HG03045 (cell line): ENCODE results near the gene DGAT2L6.
A peak's percentile ranks its signal among the peaks of the same experiment; 100 is the strongest.

Experiments
- ATAC-seq: cut with Tn5 transposase; IDR thresholded peaks from one replicate; pipeline ENCODE4 v1.9.1; 2021; ENCODE audit warnings: mild to moderate bottlenecking, moderate library complexity; ENCODE audit not compliant: unreplicated experiment

The DGAT2L6 gene, protein sequence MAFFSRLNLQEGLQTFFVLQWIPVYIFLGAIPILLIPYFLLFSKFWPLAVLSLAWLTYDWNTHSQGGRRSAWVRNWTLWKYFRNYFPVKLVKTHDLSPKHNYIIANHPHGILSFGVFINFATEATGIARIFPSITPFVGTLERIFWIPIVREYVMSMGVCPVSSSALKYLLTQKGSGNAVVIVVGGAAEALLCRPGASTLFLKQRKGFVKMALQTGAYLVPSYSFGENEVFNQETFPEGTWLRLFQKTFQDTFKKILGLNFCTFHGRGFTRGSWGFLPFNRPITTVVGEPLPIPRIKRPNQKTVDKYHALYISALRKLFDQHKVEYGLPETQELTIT

DNA sequence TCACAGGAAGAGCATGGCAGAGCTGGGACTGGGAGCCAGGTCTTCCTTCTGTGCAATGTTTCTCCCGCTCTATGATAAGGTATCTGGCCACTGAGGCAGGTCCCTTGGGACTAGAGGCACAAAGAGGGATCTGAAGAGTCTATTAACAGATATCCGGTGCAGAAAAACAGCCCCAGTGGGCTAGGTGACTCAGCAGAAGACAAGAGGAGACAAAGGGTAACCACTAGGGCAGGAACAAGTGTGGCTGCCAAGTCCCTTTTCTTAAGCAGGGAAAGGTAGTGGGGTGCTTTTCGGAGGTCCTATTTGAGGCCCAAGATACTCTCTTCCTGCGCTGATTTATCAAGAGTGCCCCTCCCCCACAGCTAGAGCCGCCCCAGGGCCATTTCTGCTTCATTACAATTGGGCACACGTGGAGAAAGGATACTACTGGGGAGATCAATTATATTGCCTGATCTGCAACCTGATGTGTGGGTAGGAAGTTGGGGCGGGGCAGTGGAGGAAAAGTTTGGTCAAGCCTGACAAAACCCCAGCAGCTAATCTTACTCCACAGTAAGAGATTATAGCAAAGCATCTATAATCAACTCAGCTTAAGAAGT lies at the start of gene DGAT2L6:
Gene DGAT2L6, plus strand, starts transcription at position 546 of the 596 bp plus-strand sequence. CDS start 100 bp downstream, outside the sequence.
- ATAC-seq: no peak

DNA sequence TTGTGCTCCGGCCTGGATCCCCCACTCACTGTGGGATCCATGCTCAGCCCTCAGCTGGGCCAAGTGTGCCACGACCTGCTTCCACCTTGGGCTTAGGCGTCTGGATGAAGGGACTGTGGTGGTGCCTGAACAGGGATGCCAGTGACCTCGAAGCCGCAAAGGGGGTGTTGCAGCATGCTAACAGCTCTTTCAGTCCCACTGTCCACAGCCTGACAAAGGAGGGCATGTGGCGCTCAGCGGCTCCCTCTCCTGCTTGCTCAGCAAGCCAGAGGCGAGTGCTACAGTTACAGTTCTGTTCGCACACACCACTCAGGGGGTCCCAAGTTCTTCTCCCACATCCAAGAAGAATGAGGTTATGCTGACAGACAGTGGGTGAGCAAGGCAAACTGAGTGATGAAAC lies 49.2 kb upstream of the DGAT2L6 start:
- no peak for ATAC-seq

DNA sequence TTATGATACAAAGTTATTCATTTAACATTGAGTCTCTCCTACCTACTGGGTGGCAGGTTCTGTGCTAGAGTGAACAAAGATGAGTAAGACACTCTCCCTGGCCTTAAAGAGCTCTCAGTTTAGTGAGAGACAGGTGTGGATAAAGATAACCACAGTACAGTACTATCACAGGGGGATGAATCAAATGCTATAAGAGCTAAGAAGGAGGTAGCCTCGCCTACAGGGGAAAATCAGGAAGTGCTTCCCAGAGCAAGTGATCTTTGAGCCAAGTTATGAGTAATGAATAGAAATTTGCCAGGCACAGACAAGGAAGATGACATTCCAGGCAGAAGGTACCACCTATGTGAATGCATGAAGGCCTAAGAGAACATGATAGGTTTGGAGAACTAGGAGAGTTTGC lies 47.5 kb upstream of the DGAT2L6 start:
- no peak for ATAC-seq

DNA sequence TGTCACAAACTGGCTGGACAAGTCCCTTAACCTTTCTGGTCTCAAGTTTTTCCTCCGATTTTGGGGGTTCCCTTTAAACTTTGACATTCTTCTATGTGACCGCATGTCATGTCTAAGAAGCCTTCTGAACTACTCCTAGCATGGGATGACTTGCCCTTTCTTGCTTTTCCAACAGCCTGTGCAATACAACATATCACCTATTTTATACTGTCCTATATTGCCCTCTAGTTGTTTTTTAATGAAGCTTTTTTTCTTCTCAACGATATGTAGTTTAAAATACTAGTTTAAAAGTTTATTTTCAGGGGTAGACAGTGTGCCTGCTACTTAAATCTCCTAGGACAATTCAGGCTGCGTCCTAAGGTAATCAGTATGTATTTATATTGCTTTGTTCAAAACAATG lies 45.1 kb upstream of the DGAT2L6 start:
- no peak for ATAC-seq

DNA sequence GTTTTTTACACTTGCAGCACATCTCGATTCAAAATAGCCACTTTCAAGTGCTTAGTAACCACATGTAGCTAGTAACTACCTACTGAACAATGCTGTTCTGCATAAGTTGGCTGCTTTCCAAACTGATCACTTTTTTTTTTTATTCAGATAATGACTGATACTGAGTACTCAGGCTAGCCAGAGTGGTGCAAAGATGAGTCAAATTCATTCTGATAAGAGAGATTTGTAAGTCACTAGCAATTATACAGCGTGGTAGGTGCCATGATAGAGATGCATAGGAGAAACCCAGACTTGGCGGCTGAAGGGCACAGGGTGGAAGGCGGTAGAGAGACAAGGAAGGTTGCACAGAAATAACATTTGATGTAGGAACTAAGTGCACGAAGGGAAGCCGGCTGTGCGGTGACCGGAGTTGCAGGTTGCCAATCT lies 44.4 kb upstream of the DGAT2L6 start:
- no peak for ATAC-seq

DNA sequence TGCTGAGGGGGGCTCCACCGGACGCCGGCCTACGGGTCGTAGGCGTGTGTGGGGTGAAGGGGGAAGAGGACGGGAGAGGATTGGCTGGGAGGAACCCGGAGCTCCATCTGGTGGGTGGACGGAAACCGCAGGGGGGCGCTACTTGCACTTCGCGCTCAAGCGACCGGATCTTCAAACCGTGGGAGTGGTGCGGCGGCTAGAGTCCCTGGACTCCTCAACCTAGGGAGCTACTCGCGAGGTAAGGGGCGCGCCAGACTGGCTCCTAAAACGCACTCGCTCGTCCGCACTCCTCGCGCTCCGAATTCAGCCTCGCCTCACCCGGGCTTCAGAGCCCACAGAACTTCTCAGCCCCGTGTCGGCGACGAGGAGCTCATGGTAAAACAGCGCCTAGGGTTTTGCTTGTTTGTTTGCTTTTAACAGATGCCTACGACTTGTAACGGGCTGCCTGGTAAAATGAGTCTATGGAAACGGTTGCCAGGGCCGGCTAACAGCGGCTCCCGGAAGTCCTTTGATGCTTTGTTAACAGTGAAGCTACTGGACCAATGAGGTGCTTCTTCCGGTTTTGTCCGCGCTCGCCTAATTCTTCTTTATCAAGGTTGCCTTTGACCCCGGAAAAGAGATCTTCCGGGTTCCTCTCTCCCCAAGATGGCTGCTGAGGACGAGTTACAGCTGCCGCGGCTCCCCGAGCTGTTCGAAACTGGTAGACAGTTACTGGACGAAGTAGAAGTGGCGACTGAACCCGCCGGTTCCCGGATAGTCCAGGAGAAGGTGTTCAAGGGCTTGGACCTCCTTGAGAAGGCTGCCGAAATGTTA lies 43.8 kb upstream of the DGAT2L6 start, which contains the start of gene IGBP1:
Gene IGBP1, plus strand, starts transcription at position 145 of the 813 bp plus-strand sequence. Its CDS starts 501 bp downstream, at position 646.
- peak; percentile 96 for ATAC-seq

DNA sequence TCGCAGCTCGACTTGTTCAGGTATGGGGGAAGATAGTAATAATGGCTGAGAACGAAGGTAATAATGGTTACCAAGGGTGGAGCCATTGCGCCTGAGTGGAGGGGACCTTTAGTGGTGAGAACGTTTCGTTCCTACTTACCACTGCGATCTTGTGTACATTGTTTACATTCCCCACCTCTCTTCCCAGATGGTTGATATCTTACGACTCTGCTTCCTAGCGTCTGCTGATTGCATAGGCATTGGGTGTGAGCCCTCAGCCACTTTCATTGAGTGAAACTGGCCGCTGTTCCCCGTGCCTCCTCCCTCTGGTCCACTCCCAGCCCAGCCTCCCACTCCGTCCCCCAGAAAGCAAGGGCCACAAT lies 43.2 kb upstream of the DGAT2L6 start:
- ATAC-seq: peak; percentile 27

DNA sequence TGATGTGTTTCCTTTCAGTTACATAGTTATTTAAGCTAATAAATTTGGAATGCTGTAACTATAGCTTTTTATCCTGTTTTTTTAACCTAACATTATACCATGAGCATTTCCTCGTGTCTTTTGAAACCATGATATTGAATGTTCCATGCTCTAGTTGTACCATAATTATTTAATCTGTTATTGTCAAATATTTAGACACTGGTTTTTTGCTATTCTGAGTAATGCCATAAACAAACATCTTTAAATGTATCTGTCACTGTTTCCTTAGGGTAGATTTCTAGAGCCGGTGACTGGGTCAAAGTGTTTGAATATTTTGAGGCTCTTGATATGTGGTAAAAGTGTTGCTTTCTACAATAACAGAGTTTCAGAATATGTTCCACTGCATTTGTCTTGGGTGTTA lies 38.7 kb upstream of the DGAT2L6 start:
- ATAC-seq: no peak

DNA sequence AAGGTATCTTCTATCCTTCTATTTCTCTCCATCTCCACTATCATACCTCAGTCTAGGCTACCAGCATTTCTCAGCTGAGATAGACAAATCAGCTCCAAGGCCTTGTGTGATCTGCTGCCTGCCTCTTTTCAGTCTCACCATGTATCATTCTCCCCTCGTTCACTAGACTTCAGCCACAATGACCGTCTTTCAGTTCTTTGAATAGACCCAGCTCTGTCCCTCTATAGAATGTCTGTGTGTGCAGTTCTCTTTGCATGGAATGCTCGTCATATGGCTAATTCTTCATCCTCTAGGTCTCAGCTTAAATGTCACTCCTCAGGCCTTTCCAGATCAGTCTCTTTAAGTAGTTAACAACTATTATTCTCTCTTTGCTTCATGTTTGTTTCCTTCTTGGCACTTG lies 37.5 kb upstream of the DGAT2L6 start:
- ATAC-seq: no peak

DNA sequence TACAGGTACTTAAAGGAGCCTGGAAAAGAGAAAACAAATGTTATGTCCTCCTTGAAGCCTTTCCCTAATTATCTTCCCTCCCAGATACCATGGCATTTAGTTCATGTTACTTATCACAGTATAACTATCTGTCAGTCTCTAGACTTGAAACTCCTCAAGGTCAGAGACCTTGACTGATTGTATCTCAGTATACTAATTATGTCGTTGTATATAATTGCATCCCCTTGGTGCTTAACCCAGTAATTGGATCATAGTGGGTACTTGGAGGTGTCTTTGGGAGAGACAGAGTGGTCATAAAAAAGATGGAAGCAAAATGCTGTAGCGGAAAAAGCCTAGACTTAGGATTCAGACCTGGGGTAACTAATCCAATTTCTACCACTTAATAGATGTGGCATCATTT lies 35.9 kb upstream of the DGAT2L6 start:
- no peak for ATAC-seq

DNA sequence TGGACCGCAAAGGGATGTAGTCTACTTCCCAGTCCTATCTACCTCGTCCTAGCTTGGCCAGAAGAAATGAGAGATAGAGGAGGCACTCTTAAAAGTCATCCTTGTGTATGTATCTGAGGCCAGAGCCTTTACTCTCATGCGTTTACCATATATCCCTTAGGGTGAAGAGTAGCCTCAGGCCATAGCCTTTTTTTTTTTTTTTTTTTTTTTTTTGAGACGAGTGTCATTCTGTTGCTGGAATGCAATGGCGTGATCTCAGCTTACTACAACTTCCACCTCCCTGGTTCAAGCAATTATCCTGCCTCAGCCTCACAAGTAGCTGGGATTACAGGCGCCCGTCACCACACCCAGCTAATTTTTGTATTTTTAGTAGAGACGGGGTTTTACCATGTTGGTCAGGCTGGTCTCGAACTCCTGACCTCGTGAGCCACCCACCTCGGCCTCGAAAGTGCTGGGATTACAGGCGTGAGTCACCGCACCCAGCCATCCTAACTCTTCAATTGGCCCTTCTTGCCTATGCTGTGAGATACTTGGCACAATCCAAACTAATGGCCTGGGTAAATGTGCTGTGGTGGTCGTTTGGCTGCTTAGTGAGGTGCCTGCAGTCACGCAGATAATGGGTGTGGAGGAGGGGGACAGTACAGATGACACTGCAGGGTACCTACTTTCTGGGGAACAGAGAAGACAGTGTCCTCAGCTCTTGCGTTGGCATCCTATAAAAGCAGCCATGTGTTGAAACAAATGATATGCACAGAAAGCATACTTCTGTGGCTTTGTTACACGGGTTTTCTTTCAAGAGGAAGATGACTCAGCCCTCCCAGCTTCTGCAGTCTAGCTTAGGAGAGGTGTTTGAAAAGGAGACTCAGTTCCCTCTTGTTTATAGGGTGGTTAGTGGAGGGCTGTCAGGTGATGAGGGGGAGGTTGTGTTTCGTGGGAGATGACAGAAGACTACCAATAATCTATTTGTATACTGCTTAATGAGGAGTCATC lies 10.4 kb upstream of the DGAT2L6 start:
- ATAC-seq: no peak

DNA sequence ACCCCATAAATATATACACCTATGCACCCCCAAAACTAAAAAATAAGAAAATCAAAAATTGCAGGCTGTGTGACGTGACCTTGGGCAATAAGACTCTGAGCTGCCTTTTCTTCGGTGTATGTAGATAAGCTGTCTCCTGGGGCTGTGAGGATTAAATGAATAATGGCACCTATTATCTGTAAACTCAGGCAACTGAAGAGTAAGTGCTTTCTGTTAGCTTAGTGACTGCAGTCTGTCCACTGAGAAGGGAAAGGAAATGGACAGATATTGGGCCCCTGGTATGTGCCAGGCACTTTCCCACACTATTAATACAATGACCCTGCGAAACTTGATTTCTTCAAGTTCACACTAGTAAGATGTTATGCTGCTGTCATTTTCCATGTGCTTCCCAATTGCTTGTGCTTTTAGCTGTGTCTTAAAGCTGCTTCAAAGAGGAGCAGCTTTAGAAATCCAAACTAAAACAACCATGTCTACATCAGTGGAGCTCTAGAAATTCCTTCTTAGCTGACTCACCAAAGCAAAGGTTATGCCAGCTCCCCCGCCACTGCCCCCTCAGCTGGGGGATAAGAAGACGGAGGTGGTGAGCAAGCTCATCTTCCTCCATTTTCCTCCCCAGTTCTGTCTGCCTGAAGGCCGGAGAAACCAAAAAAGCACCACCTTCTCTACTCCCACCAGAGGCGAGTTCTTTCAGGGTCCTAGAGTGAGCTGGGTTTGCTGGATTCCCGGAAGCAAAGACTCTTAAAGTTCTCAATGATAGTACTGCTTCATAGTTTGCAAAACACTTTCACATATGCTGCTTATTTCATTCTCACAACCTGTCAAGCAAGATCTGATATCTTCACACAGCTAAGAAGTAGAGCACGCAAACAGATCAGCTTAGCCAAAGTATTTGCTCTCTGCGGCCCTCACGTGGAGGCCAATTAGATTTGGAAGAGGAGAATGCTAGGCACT lies 8.8 kb upstream of the DGAT2L6 start:
- ATAC-seq: no peak

DNA sequence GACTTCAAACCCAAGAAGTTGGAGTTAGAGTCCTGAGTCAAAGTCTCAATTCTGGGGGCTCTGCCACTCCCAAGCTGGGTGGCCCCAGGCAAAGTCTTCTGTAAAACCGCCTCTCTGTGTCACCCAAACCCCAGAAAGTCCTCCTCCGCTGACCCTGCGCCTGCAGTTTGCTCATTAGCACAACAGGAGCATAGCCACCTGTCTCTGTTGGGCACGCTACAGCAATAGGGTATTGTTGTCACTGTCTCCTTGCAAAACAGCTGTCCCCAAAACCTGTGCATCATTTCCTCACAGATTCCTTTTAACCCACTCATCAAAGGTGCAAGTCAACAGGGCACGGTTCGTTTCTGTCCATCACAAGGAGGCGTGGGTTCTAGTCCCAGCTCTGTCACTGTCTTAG lies 8.0 kb upstream of the DGAT2L6 start:
- no peak for ATAC-seq

DNA sequence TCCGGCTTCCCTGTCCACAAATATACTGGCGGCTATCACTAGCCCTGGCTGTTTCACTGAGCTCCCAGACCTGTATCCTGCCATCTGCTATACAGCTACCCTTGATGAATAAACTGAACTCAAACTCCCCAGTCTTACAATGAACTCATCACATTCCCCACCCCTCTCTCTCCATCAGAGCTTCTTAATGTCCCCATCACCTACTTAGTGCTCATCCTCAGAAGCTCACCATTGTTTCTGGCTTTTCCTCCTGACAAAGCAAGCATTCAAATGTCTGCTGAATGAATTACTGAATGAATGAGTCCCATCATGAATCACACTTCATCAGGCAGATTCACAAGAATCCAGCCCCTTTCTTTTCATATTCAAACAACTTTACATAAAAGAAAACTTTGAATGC lies 5.7 kb upstream of the DGAT2L6 start:
- no peak for ATAC-seq

DNA sequence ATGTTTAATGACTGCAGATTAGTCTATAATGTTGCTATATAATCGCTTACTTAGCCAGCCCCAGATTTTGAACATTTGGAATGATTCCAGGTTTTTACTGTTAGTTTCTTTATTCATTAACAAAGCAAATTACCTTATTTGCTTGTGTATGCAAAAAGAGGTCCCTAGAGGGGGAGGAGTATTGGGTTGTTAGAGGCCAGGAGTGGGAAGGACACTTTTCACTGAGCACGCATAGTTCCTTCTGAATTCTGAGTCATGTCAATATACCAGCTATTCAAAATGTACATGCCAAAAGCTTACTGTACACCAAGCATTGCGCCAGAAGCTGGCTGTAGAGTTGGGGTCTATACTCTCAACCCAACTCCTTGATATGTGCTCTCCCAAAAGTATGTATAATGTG lies 5.1 kb upstream of the DGAT2L6 start:
- no peak for ATAC-seq

DNA sequence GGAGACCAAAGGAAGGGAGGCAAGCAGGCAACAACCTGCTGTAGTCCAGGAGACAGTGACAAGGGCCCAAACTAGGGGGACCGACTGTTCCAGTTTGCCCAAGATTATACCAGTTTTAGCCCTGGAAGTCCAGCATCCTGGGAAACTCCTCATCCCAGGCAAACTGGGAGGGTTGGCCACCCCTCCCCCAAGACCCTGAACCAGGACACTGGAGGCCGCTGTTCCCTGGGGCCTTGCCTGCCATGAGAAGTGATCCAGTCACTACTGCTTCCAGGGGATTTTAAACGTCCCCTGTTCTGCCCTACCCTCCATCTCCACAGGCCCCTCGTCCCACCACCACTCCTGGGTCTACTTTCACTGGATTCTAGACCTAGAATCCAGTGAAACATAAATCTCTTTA lies 4.3 kb upstream of the DGAT2L6 start:
- ATAC-seq: no peak

DNA sequence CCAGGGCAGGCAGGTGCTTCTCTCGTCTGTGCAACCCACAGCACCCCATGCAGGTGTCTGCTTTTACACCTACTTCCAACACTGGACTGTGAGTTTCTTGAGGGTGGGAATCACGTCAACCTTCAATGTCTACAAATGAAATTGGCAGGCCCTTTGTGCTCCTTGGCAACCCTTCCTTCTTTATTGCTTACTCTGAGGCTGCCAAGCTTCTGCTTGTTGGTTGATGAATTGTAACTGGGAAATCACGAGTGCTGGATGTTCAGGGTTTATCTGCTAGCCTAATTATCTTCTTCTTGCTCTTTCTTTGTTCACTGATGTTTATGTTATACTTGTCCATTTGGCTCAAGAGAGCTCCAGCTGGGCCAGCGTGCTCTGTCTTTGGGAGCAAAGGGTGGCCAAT lies 2.5 kb upstream of the DGAT2L6 start:
- no peak for ATAC-seq

DNA sequence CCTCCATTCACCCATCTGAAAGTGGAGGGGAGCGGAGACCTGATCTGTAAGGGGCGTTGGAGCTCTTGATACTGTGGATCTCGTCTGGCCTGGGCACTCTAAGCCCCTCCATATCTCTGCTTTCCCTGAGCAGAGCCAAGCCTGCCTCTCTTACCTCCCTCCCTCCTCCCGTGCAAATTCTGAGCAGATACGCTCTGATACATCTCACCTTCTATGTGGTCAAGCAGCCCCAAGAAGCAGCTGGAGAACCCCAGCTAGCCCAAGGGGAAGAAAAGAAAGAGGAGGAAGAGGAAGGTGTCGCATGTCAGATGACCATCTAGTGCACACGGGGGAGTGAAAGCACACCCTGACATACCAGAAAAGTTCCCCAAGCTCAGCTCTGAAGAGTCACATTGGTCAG lies 1.9 kb upstream of the DGAT2L6 start:
- no peak for ATAC-seq

DNA sequence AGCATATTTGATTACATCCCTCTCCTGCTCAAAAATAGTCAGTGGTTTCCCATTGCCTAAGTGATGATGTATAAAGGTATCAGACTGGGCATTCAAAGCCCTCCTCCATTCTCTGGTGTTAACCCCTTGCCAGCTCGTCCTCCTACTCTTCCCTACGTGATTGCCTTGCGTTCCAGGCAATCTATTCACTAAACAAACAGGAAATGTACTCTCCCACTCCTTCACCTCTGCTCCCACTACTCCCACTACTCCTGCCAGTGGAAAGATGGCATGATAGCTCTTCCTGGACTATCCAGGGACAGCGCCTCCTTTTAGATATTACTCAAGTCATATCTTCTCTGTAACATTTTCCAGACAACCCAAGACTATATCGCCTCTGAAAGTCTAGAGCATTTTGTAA lies 5.8 kb downstream of the DGAT2L6 start:
- ATAC-seq: no peak

DNA sequence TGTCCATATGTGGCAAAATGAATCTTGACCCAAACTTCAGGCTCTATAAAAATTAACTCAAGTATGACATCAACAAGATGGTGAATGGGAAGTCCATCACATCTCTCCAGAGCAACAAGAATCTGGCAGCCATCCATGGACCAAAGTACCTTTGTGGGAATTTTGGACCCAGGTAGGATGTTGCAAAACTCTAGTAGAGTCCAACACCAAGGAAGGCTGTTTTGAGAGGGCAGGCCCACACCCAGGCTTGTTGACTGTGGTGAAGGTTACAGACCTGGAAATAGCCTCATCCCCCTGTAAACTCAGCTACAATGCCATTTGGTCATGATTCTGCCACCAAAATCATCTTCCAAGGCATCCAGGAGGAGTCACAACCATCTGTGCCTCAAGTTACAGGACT lies 12.9 kb downstream of the DGAT2L6 start:
- ATAC-seq: no peak
